ENCODE data around the gene SHISA7. TPM values are rescaled to one million over a fixed set of nuclear protein-coding genes. Genes with fewer than 3 reads are reported as not detected.
"Not testable (repeated sequence)": the region's sequence is repeated elsewhere in the genome, so short reads cannot be mapped to it uniquely, and the experiment has no call there.

The SHISA7 gene
- total and polyA plus RNA-seq, 5 donors from 2014 or later = not detected

- peaks cover 0 to 17% (median 7%) of the 10 kb centered on the region in 4 donors for H3K4me1 Mint-ChIP-seq
- H3K27ac Mint-ChIP-seq = peak overlapping the region in 1 of 3 donors; percentile 79
- Histone ChIP-seq H3K4me1 (ENCODE audit: control insufficient read depth, insufficient read depth, low read length, poor library complexity, severe bottlenecking) (peaks cover 16% of the 10 kb centered on the region), H3K27me3 (ENCODE audit: control insufficient read depth, insufficient read depth, low read length) (peaks cover 2% of the 10 kb centered on the region), H3K9me3 (ENCODE audit: control insufficient read depth in 2 of 2, low read length in 2 of 2) (no peaks in the 10 kb centered on the region), H3K4me3 (ENCODE audit: low read depth, low read length) (no peak overlapping the region), H3K36me3 (ENCODE audit: control insufficient read depth, insufficient read depth, low read length) (no peaks in the 10 kb centered on the region), H3K27ac (ENCODE audit: insufficient read depth, low read length, poor library complexity, severe bottlenecking) (no peak overlapping the region)
- H3K36me3 Mint-ChIP-seq = peaks cover 12% of the 10 kb centered on the region
- peak overlapping the region in 2 of 4 donors; percentile 70 to 74 for H3K4me3 Mint-ChIP-seq
- ATAC-seq (ENCODE audit: low read depth in 2 of 2) (no peak), DNase-seq (peak in 1 of 3 donors; percentile 22)
- peaks cover 28% of the 10 kb centered on the region for H3K27me3 Mint-ChIP-seq
- H3K9me3 Mint-ChIP-seq = no peaks in the 10 kb centered on the region
Observed at GRCh38 chr19:55451163-55451964, 8.3 kb upstream of the SHISA7 start.

GRCh38 chr19:55449469-55449868 is 6.4 kb upstream of the SHISA7 start:
- H3K36me3 ChIP-seq (ENCODE audit: control insufficient read depth, insufficient read depth, low read length) = no peaks in the 10 kb centered on the region
- H3K4me1 ChIP-seq (ENCODE audit: control insufficient read depth, insufficient read depth, low read length, poor library complexity, severe bottlenecking) = peaks cover 16% of the 10 kb centered on the region
- Mint-ChIP-seq H3K36me3 (peaks cover 8% of the 10 kb centered on the region), H3K27me3 (peaks cover 39% of the 10 kb centered on the region), H3K4me1 (peaks cover 0 to 19% (median 6%) of the 10 kb centered on the region in 4 donors), H3K9me3 (no peaks in the 10 kb centered on the region), H3K27ac (no peak overlapping the region), H3K4me3 (no peak overlapping the region)
- H3K27me3 ChIP-seq (ENCODE audit: control insufficient read depth, insufficient read depth, low read length) = peaks cover 7% of the 10 kb centered on the region
- no peak overlapping the region for H3K4me3 ChIP-seq (ENCODE audit: low read depth, low read length)
- no peak overlapping the region for H3K27ac ChIP-seq (ENCODE audit: insufficient read depth, low read length, poor library complexity, severe bottlenecking)
- H3K9me3 ChIP-seq (ENCODE audit: control insufficient read depth in 2 of 2, low read length in 2 of 2) = no peaks in the 10 kb centered on the region
- no peak for DNase-seq
- no peak for ATAC-seq (ENCODE audit: low read depth in 2 of 2)

GRCh38 chr19:55448175-55448490 is 5.0 kb upstream of the SHISA7 start:
- ATAC-seq (ENCODE audit: low read depth in 2 of 2); H3K36me3 Mint-ChIP-seq; H3K36me3 ChIP-seq (ENCODE audit: control insufficient read depth, insufficient read depth, low read length); H3K4me3 ChIP-seq (ENCODE audit: low read depth, low read length); H3K4me3 Mint-ChIP-seq; DNase-seq; H3K9me3 Mint-ChIP-seq; H3K9me3 ChIP-seq (ENCODE audit: control insufficient read depth in 2 of 2, low read length in 2 of 2); H3K4me1 Mint-ChIP-seq; H3K27ac ChIP-seq (ENCODE audit: insufficient read depth, low read length, poor library complexity, severe bottlenecking); H3K27ac Mint-ChIP-seq: not testable (repeated sequence)
- H3K4me1 ChIP-seq (ENCODE audit: control insufficient read depth, insufficient read depth, low read length, poor library complexity, severe bottlenecking) = peaks cover 16% of the 10 kb centered on the region
- peaks cover 40% of the 10 kb centered on the region for H3K27me3 Mint-ChIP-seq
- peaks cover 12% of the 10 kb centered on the region for H3K27me3 ChIP-seq (ENCODE audit: control insufficient read depth, insufficient read depth, low read length)

- Histone ChIP-seq H3K4me1 (ENCODE audit: control insufficient read depth, insufficient read depth, low read length, poor library complexity, severe bottlenecking) (peaks cover 15% of the 10 kb centered on the region), H3K9me3 (ENCODE audit: control insufficient read depth in 2 of 2, low read length in 2 of 2) (no peaks in the 10 kb centered on the region), H3K36me3 (ENCODE audit: control insufficient read depth, insufficient read depth, low read length) (no peaks in the 10 kb centered on the region), H3K4me3 (ENCODE audit: low read depth, low read length) (no peak overlapping the region), H3K27ac (ENCODE audit: insufficient read depth, low read length, poor library complexity, severe bottlenecking) (no peak overlapping the region), H3K27me3 (ENCODE audit: control insufficient read depth, insufficient read depth, low read length) (peaks cover 12% of the 10 kb centered on the region)
- DNase-seq (no peak), ATAC-seq (ENCODE audit: low read depth in 2 of 2) (no peak)
- H3K36me3 Mint-ChIP-seq = no peaks in the 10 kb centered on the region
- peaks cover 0 to 10% (median 3%) of the 10 kb centered on the region in 4 donors for H3K4me1 Mint-ChIP-seq
- H3K27ac Mint-ChIP-seq = no peak overlapping the region
- H3K9me3 Mint-ChIP-seq = peaks cover 0 to 2% (median 0%) of the 10 kb centered on the region in 7 donors
- H3K4me3 Mint-ChIP-seq = no peak overlapping the region
- peaks cover 41% of the 10 kb centered on the region for H3K27me3 Mint-ChIP-seq
Observed at GRCh38 chr19:55447421-55448174, 4.5 kb upstream of the SHISA7 start.

GRCh38 chr19:55446060-55446459 is 3.0 kb upstream of the SHISA7 start:
- H3K27ac ChIP-seq (ENCODE audit: insufficient read depth, low read length, poor library complexity, severe bottlenecking) = no peak overlapping the region
- ATAC-seq (ENCODE audit: low read depth in 2 of 2) (no peak), DNase-seq (no peak)
- Mint-ChIP-seq H3K36me3 (no peaks in the 10 kb centered on the region), H3K4me1 (peaks cover 0 to 15% (median 6%) of the 10 kb centered on the region in 4 donors), H3K27me3 (peaks cover 49% of the 10 kb centered on the region), H3K27ac (no peak overlapping the region), H3K4me3 (no peak overlapping the region), H3K9me3 (peaks cover 0 to 5% (median 0%) of the 10 kb centered on the region in 7 donors)
- H3K4me3 ChIP-seq (ENCODE audit: low read depth, low read length) = no peak overlapping the region
- H3K4me1 ChIP-seq (ENCODE audit: control insufficient read depth, insufficient read depth, low read length, poor library complexity, severe bottlenecking) = peaks cover 15% of the 10 kb centered on the region
- no peaks in the 10 kb centered on the region for H3K36me3 ChIP-seq (ENCODE audit: control insufficient read depth, insufficient read depth, low read length)
- no peaks in the 10 kb centered on the region for H3K9me3 ChIP-seq (ENCODE audit: control insufficient read depth in 2 of 2, low read length in 2 of 2)
- peaks cover 14% of the 10 kb centered on the region for H3K27me3 ChIP-seq (ENCODE audit: control insufficient read depth, insufficient read depth, low read length)

GRCh38 chr19:55444646-55445045 is 1.5 kb upstream of the SHISA7 start:
- H3K4me3 Mint-ChIP-seq = peak overlapping the region in 1 of 4 donors; percentile 48
- H3K36me3 Mint-ChIP-seq = no peaks in the 10 kb centered on the region
- peaks cover 0 to 5% (median 0%) of the 10 kb centered on the region in 7 donors for H3K9me3 Mint-ChIP-seq
- ATAC-seq (ENCODE audit: low read depth in 2 of 2) (no peak), DNase-seq (no peak)
- H3K27me3 Mint-ChIP-seq = peaks cover 54% of the 10 kb centered on the region
- peaks cover 21% of the 10 kb centered on the region for H3K4me1 ChIP-seq (ENCODE audit: control insufficient read depth, insufficient read depth, low read length, poor library complexity, severe bottlenecking)
- H3K4me1 Mint-ChIP-seq = peaks cover 0 to 22% (median 8%) of the 10 kb centered on the region in 4 donors
- no peaks in the 10 kb centered on the region for H3K9me3 ChIP-seq (ENCODE audit: control insufficient read depth in 2 of 2, low read length in 2 of 2)
- no peak overlapping the region for H3K27ac ChIP-seq (ENCODE audit: insufficient read depth, low read length, poor library complexity, severe bottlenecking)
- H3K36me3 ChIP-seq (ENCODE audit: control insufficient read depth, insufficient read depth, low read length) = no peaks in the 10 kb centered on the region
- peaks cover 20% of the 10 kb centered on the region for H3K27me3 ChIP-seq (ENCODE audit: control insufficient read depth, insufficient read depth, low read length)
- no peak overlapping the region for H3K4me3 ChIP-seq (ENCODE audit: low read depth, low read length)
- H3K27ac Mint-ChIP-seq = no peak overlapping the region

GRCh38 chr19:55443824-55444480 is 852 bp upstream of the SHISA7 start:
- H3K9me3 Mint-ChIP-seq = peaks cover 0 to 6% (median 0%) of the 10 kb centered on the region in 7 donors
- H3K27ac Mint-ChIP-seq = peak overlapping the region in 1 of 3 donors; percentile 52

More at GRCh38 chr19:55443824-55444480, 852 bp upstream of the SHISA7 start:
- Histone ChIP-seq H3K27me3 (ENCODE audit: control insufficient read depth, insufficient read depth, low read length) (peaks cover 24% of the 10 kb centered on the region), H3K27ac (ENCODE audit: insufficient read depth, low read length, poor library complexity, severe bottlenecking) (no peak overlapping the region), H3K36me3 (ENCODE audit: control insufficient read depth, insufficient read depth, low read length) (no peaks in the 10 kb centered on the region), H3K4me3 (ENCODE audit: low read depth, low read length) (no peak overlapping the region), H3K4me1 (ENCODE audit: control insufficient read depth, insufficient read depth, low read length, poor library complexity, severe bottlenecking) (peaks cover 21% of the 10 kb centered on the region), H3K9me3 (ENCODE audit: control insufficient read depth in 2 of 2, low read length in 2 of 2) (no peaks in the 10 kb centered on the region)
- no peak overlapping the region for H3K4me3 Mint-ChIP-seq
- H3K36me3 Mint-ChIP-seq = no peaks in the 10 kb centered on the region
- ATAC-seq (ENCODE audit: low read depth in 2 of 2) = no peak
- peaks cover 61% of the 10 kb centered on the region for H3K27me3 Mint-ChIP-seq
- no peak for DNase-seq
- H3K4me1 Mint-ChIP-seq = peaks cover 0 to 25% (median 8%) of the 10 kb centered on the region in 4 donors
